Measurements from ENCODE around the gene ZNF385C. TPM values are rescaled to one million over a fixed set of nuclear protein-coding genes. Genes with fewer than 3 reads are reported as not detected.

The ZNF385C gene
- total and polyA plus RNA-seq, 2 donors (not counting 1 experiment from before 2014, with no cell fraction given): 0.33 to 1.1 TPM

- Mint-ChIP-seq H3K27me3 (peaks cover 34% of the 10 kb centered on the region), H3K4me3 (no peak overlapping the region), H3K27ac (no peak overlapping the region), H3K9me3 (ENCODE audit: insufficient read depth) (no peaks in the 10 kb centered on the region), H3K4me1 (peaks cover 5% of the 10 kb centered on the region)
- intact Hi-C loops (cut with micrococcal nuclease): no loop called here
- H3K4me1 ChIP-seq (ENCODE audit: control insufficient read depth in 2 of 2, insufficient read depth in 2 of 2, low read length in 2 of 2): peaks cover 2 to 5% of the 10 kb centered on the region in 2 donors
- no peak for DNase-seq
- no peaks in the 10 kb centered on the region for H3K79me2 ChIP-seq (ENCODE audit: control insufficient read depth, insufficient read depth, low read length)
- no peak overlapping the region for H3K27ac ChIP-seq (ENCODE audit: low read length in 2 of 2)
- no peak overlapping the region for H3K9ac ChIP-seq (ENCODE audit: low read length)
- no peaks in the 10 kb centered on the region for H3K36me3 ChIP-seq (replicated peaks in 1 of 2; ENCODE audit: control extremely low read depth in 1 of 2, control insufficient read depth in 1 of 2, extremely low read depth in 1 of 2, insufficient read depth in 2 of 2, low read length in 1 of 2)
- H3K27me3 ChIP-seq (replicated peaks in 1 of 4; ENCODE audit: control extremely low read depth in 1 of 4, control insufficient read depth in 3 of 4, insufficient read depth in 4 of 4, low read length in 3 of 4): peaks cover 0 to 8% (median 0%) of the 10 kb centered on the region in 4 experiments
- no peaks in the 10 kb centered on the region for H4K20me1 ChIP-seq (ENCODE audit: control insufficient read depth, insufficient read depth, low read length, poor library complexity, severe bottlenecking)
- no peak for ATAC-seq (ENCODE audit: low read depth)
- no peak overlapping the region for H3K4me3 ChIP-seq (ENCODE audit: control extremely low read depth in 1 of 5, extremely low read depth in 1 of 5, insufficient read depth in 1 of 5, low read depth in 2 of 5, low read length in 4 of 5)
- WGBS (ENCODE audit: insufficient coverage): 88% methylated on average over 5 of the region's 6 CpGs
- H2AFZ ChIP-seq (ENCODE audit: insufficient read depth, low read depth, low read length, poor library complexity, severe bottlenecking): no peak overlapping the region
- H3K4me2 ChIP-seq (replicated peaks; ENCODE audit: low read depth, low read length, poor library complexity, severe bottlenecking): no peak overlapping the region
- H3K9me3 ChIP-seq (ENCODE audit: control extremely low read depth in 1 of 3, control insufficient read depth in 2 of 3, insufficient read depth in 1 of 3, low read length in 2 of 3): peaks cover 0 to 19% (median 0%) of the 10 kb centered on the region in 3 donors
- ChIA-PET CTCF (interaction anchor here (0.6 to 1.6 kb wide), 2 partner anchors 30 to 72 kb away, joined by 3 to 4 read pairs; no protein-coding TSS in a partner anchor), POLR2A (no interaction called here)
- TF ChIP-seq EZH2 (IDR thresholded peaks at IDR 0.05; ENCODE audit: borderline replicate concordance, insufficient read depth, low read depth, low read length, poor library complexity, severe bottlenecking): no peak
- TF ChIP-seq, protein P1, sequence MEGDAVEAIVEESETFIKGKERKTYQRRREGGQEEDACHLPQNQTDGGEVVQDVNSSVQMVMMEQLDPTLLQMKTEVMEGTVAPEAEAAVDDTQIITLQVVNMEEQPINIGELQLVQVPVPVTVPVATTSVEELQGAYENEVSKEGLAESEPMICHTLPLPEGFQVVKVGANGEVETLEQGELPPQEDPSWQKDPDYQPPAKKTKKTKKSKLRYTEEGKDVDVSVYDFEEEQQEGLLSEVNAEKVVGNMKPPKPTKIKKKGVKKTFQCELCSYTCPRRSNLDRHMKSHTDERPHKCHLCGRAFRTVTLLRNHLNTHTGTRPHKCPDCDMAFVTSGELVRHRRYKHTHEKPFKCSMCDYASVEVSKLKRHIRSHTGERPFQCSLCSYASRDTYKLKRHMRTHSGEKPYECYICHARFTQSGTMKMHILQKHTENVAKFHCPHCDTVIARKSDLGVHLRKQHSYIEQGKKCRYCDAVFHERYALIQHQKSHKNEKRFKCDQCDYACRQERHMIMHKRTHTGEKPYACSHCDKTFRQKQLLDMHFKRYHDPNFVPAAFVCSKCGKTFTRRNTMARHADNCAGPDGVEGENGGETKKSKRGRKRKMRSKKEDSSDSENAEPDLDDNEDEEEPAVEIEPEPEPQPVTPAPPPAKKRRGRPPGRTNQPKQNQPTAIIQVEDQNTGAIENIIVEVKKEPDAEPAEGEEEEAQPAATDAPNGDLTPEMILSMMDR (IDR thresholded peaks at IDR 0.05): no peak
These were observed 42.8 kb downstream of the ZNF385C start for GRCh38 chr17:42055496-42055895.

DNA sequence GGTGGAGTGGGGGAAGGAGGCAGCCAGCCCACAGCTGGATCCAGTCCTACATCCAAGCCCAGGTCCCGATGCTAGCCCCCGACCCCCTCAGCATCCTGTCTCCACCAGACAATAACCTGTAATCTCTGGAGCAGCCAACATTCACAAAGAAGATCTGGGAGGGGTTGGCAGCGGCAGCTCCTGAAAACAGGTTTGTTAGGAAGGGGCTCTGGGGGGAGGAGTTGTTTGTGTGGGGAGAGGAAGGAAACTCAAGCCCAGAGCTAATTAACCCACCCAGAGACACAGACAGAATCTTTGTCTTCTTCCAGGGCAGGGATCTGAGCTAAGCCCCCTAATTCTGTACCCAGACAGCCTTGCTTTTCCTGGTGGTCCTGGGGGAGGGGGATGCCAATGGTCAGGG, 43.2 kb downstream of the ZNF385C start:
- Mint-ChIP-seq H3K4me1 (peaks cover 6% of the 10 kb centered on the region), H3K4me3 (no peak overlapping the region), H3K27me3 (peaks cover 34% of the 10 kb centered on the region), H3K27ac (no peak overlapping the region), H3K9me3 (ENCODE audit: insufficient read depth) (no peaks in the 10 kb centered on the region)
- Histone ChIP-seq H3K79me2 (ENCODE audit: control insufficient read depth, insufficient read depth, low read length) (no peaks in the 10 kb centered on the region), H3K4me1 (ENCODE audit: control insufficient read depth in 2 of 2, insufficient read depth in 2 of 2, low read length in 2 of 2) (peaks cover 3 to 7% of the 10 kb centered on the region in 2 donors), H3K4me2 (replicated peaks; ENCODE audit: low read depth, low read length, poor library complexity, severe bottlenecking) (no peak overlapping the region), H2AFZ (ENCODE audit: insufficient read depth, low read depth, low read length, poor library complexity, severe bottlenecking) (no peak overlapping the region), H3K9ac (ENCODE audit: low read length) (no peak overlapping the region), H3K9me3 (ENCODE audit: control extremely low read depth in 1 of 3, control insufficient read depth in 2 of 3, insufficient read depth in 1 of 3, low read length in 2 of 3) (peaks cover 0 to 19% (median 0%) of the 10 kb centered on the region in 3 donors), H3K27ac (ENCODE audit: low read length in 2 of 2) (no peak overlapping the region), H3K4me3 (ENCODE audit: control extremely low read depth in 1 of 5, extremely low read depth in 1 of 5, insufficient read depth in 1 of 5, low read depth in 2 of 5, low read length in 4 of 5) (no peak overlapping the region), H3K36me3 (replicated peaks in 1 of 2; ENCODE audit: control extremely low read depth in 1 of 2, control insufficient read depth in 1 of 2, extremely low read depth in 1 of 2, insufficient read depth in 2 of 2, low read length in 1 of 2) (no peaks in the 10 kb centered on the region), H4K20me1 (ENCODE audit: control insufficient read depth, insufficient read depth, low read length, poor library complexity, severe bottlenecking) (no peaks in the 10 kb centered on the region), H3K27me3 (replicated peaks in 1 of 4; ENCODE audit: control extremely low read depth in 1 of 4, control insufficient read depth in 3 of 4, insufficient read depth in 4 of 4, low read length in 3 of 4) (peaks cover 0 to 8% (median under 1%) of the 10 kb centered on the region in 4 experiments)
- DNase-seq (no peak), ATAC-seq (ENCODE audit: low read depth) (no peak)
- TF ChIP-seq, protein P1 (IDR thresholded peaks at IDR 0.05): no peak
- TF ChIP-seq EZH2 (IDR thresholded peaks at IDR 0.05; ENCODE audit: borderline replicate concordance, insufficient read depth, low read depth, low read length, poor library complexity, severe bottlenecking): no peak
- POLR2A ChIA-PET: interaction anchor here (0.6 kb wide), 1 partner anchor 1072 kb away, joined by 5 read pairs; no protein-coding TSS in a partner anchor
- CTCF ChIA-PET: interaction anchor here (0.6 to 1.6 kb wide), 2 partner anchors 30 to 71 kb away, joined by 3 to 4 read pairs; no protein-coding TSS in a partner anchor
- intact Hi-C loops (cut with micrococcal nuclease): no loop called here
- WGBS (ENCODE audit: insufficient coverage): no CpG with 5 or more reads among the region's 3 CpGs

Measured in B cell (primary cell).